GM19035 (cell line): ENCODE data around the gene BIVM.

Experiments
- ATAC-seq: cut with Tn5 transposase; IDR thresholded peaks from one replicate; pipeline ENCODE4 v1.9.1; 2021; ENCODE audit not compliant: unreplicated experiment

BIVM gene

GRCh38 chr13:102878481-102878880 is 79.6 kb downstream of the BIVM start:
- ATAC-seq, result no peak

GRCh38 chr13:102879793-102880499 is 81.0 kb downstream of the BIVM start:
- no peak for ATAC-seq

GRCh38 chr13:102881819-102882686 is 83.1 kb downstream of the BIVM start:
- no peak for ATAC-seq
